ENCODE data around the gene MYO1H.
"Not testable (repeated sequence)": the region's sequence is repeated elsewhere in the genome, so short reads cannot be mapped to it uniquely, and the experiment has no call there.

The MYO1H gene

GRCh38 chr12:109346920-109347319 lies 780 bp upstream of the MYO1H start:
- no peak for DNase-seq (ENCODE audit: low read depth, low spot score)

GRCh38 chr12:109352184-109352583 lies 4.5 kb downstream of the MYO1H start:
- DNase-seq (ENCODE audit: low read depth, low spot score), result no peak

DNA sequence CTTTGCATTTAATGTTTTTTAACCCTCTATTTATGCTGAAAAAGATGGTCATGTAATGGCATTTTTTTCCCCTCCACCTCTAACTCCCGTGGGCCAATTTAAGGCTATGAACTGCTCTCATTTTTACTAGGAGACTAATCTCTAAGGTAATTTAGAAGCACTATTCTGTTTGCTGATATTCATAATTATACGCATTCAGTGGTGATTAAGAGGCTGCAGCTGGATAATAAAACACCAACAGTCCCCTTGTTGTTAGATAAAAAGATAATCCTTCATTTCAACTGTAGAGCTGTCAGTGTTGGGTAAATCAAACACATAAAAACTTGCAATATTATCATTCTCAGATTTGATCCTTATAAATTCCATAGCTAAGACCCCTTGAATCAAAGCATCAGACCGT lies 8.9 kb downstream of the MYO1H start:
- no peak for DNase-seq (ENCODE audit: low read depth, low spot score)

DNA sequence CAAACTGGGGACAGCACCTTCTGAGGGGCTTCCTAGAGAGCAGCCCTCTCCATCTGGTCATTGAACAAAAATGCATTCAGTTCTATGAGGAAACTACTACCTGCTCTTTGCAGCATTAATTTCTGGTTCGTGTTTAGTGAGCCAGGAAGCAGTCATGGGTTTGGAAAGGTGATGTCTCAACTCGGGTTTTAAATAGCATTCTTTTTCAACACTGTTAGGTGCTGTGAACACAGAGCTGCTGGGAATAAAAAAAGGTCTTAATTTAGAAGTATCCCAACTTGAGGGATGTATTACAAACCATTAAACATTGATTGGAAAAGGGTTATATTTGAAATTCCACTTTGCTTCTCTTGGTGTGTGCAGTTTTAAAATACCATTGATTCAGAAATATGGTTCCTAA lies 9.3 kb downstream of the MYO1H start:
- no peak for DNase-seq (ENCODE audit: low read depth, low spot score)

GRCh38 chr12:109358154-109358869 lies 10.6 kb downstream of the MYO1H start:
- DNase-seq (ENCODE audit: low read depth, low spot score), result no peak

- no peak for DNase-seq (ENCODE audit: low read depth, low spot score)
Measured at GRCh38 chr12:109359131-109359690, 11.5 kb downstream of the MYO1H start.

GRCh38 chr12:109369831-109370230 lies 22.1 kb downstream of the MYO1H start:
- DNase-seq (ENCODE audit: low read depth, low spot score), result no peak

- DNase-seq (ENCODE audit: low read depth, low spot score), result no peak
Measured at GRCh38 chr12:109377139-109377685, 29.5 kb downstream of the MYO1H start.

DNA sequence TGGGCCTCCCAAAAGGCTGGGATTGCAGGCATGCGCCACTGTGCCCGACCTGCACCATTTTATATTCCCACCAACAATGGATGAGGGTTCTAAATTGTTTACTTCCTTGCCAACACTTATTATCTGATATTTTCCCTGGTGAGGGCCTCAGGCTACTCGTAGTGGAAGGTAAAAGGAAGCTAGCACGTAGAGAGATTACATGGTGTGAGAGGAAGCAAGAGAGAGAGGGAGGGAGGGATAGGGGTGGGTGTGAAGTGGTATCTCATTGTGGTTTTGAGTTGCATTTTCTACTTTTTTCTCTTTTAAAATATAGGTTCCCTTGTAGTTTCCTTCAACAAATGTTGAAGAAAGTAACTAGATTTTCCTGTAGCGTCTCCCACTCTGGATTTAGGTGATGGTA lies 30.9 kb downstream of the MYO1H start:
- no peak for DNase-seq (ENCODE audit: low read depth, low spot score)

GRCh38 chr12:109382031-109382430 lies 34.3 kb downstream of the MYO1H start:
- DNase-seq (ENCODE audit: low read depth, low spot score), result no peak

GRCh38 chr12:109383240-109383639 lies 35.5 kb downstream of the MYO1H start:
- no peak for DNase-seq (ENCODE audit: low read depth, low spot score)

DNA sequence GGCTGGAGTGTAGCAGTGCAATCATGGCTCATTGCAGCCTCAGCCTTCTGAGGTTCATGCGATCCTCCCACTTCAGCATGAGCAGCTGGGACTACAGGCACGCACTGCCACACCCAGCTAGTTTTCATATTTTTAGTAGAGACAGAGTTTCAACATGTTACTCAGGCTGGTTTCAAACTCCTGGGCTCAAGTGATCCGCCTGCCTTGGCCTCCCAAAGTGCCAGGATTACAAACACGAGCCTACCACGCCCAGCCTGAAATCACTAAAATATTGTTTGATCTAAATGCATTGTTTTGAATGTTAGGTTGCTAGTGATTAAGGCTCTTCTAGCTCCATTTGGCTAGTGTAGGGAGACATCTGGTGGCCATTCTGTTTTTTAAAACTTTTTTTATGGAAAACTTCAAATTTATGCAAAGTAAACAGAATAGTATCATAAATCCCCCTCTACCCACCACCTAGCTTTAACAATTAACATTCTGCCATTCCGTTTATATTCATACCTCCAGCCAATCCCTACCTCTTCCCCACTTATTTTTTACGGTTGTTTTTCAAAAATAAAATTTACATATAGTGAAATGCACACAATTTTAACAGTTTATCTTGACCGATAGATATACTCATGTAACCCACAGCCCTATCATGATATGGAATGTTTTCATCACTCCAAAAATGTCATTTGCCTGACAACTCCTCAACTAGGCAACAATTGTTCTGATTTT lies 37.8 kb downstream of the MYO1H start:
- DNase-seq (ENCODE audit: low read depth, low spot score), result no peak

- DNase-seq (ENCODE audit: low read depth, low spot score), result no peak
Measured at GRCh38 chr12:109386059-109386433, 38.3 kb downstream of the MYO1H start.

- no peak for DNase-seq (ENCODE audit: low read depth, low spot score)
Measured at GRCh38 chr12:109387425-109388166, 39.9 kb downstream of the MYO1H start.

- no peak for DNase-seq (ENCODE audit: low read depth, low spot score)
Measured at GRCh38 chr12:109388167-109388563, 40.5 kb downstream of the MYO1H start.

DNA sequence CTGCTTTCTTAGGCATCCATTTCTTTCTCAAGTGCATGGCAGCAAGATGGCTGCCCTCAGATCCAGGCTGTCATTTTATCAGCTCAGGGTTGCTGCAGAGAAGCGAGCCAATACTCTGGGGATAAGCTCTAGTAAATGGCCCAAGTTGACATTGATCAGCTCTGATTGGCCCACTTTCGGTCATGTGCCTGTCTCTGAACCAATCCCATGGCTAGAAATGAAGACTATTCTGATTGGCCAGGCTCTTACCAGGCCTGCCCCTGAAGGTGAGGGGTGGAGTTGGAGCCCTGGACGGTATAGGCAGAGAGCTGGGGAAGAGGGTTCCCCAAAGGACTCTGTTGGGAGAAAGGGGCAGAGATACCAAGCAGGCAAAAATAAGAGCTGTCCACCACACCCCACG lies 41.4 kb downstream of the MYO1H start:
- no peak for DNase-seq (ENCODE audit: low read depth, low spot score)

GRCh38 chr12:109393437-109394345 lies 46.0 kb downstream of the MYO1H start:
- DNase-seq (ENCODE audit: low read depth, low spot score), result no peak

DNA sequence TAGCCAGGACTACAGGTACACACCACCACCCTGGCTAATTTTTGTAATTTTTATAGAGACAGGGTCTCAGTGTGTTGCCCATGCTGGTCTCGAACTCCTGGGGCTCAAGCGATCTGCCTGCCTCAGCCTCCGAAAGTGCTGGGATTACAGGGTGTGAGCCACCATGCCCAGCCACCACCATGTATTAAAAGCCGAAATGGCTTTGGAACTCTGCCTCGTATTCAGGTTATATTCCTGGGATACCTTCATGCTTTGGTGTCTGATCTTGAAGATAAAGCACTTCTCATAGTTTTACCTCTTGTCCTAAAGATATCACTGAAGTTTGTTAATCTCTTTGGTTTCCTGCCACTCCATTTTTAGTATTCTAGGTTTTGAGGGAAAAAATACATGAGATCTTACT lies 47.2 kb downstream of the MYO1H start:
- no peak for DNase-seq (ENCODE audit: low read depth, low spot score)

DNA sequence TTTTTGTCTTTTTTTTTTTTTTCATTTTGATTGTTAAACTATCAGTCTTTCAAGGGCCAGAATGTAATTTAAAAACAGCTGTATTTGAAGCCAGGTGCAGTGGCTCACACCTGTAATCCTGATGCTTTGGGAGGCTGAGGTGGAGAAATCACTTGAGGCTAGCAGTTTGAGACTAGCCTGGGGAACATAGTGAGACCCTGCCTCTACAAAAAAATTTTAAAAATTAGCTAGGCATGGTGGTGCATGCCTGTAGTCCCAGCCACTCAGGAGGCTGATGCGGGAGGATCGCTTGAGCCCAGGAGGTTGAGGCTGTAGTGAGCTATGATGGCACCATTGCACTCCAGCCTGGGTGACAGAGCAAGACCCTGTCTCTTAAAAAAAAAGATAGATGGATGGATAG lies 57.1 kb downstream of the MYO1H start:
- DNase-seq (ENCODE audit: low read depth, low spot score), result not testable (repeated sequence)

GRCh38 chr12:109406147-109406546 lies 58.4 kb downstream of the MYO1H start:
- DNase-seq (ENCODE audit: low read depth, low spot score), result not testable (repeated sequence)

Data from activated CD4-positive, CD25-positive, alpha-beta regulatory T cell treated with anti-CD3 and anti-CD28 coated beads, Interleukin-2, amount 50 U/mL, for 16 hours (primary cell).